SK-N-SH treated with all-trans-retinoic acid at 6 μM for 48 hours (cell line): ENCODE data around the gene PLB1.

ENCODE experiments used
- ATAC-seq: fragments of 200-7000 bp; cut with Tn5 transposase; 3 replicates; pipeline ENCODE4 v1.9.1; 2020; ENCODE audit warnings: mild to moderate bottlenecking, moderate library complexity
- BACH2 ChIP-seq: fragments of 250-450 bp; sonication (Bioruptor Pico); IDR thresholded peaks from 2 replicates; pipeline ENCODE4 v1.9.0; 2021; ENCODE audit warnings: mild to moderate bottlenecking, borderline replicate concordance
- CSDC2 ChIP-seq: fragments of 250-450 bp; sonication (Bioruptor Pico); IDR thresholded peaks from 2 replicates; pipeline ENCODE4 v1.5.0; 2020; ENCODE audit warnings: mild to moderate bottlenecking, moderate library complexity
- ESRRG ChIP-seq: fragments of 250-450 bp; sonication (Bioruptor Pico); IDR thresholded peaks from 2 replicates; pipeline ENCODE4 v1.6.1; 2021; ENCODE audit warnings: mild to moderate bottlenecking
- GLIS3 ChIP-seq: fragments of 250-450 bp; sonication (Bioruptor Pico); IDR thresholded peaks from 2 replicates; pipeline ENCODE4 v1.5.0; 2020; ENCODE audit warnings: mild to moderate bottlenecking, moderate library complexity
- ISL1 ChIP-seq: fragments of 250-450 bp; sonication (Bioruptor Pico); IDR thresholded peaks from 2 replicates; pipeline ENCODE4 v2.1.2; 2022; ENCODE audit warnings: mild to moderate bottlenecking, moderate library complexity
- OSR1 ChIP-seq: fragments of 250-450 bp; sonication (Bioruptor Pico); IDR thresholded peaks from 2 replicates; pipeline ENCODE4 v1.8.0; 2022; ENCODE audit warnings: moderate library complexity, mild to moderate bottlenecking, inconsistent platforms
- PPARA ChIP-seq: fragments of 250-450 bp; sonication (Bioruptor Pico); IDR thresholded peaks from 2 replicates; pipeline ENCODE4 v1.5.0; 2020; ENCODE audit warnings: mild to moderate bottlenecking, borderline replicate concordance
- RARB ChIP-seq: fragments of 250-450 bp; sonication (Bioruptor Pico); IDR thresholded peaks from 2 replicates; pipeline ENCODE4 v1.8.0; 2021; ENCODE audit warnings: mild to moderate bottlenecking, moderate library complexity
- TCF4 ChIP-seq: fragments of 250-450 bp; sonication (Bioruptor Pico); IDR thresholded peaks from 2 replicates; pipeline ENCODE4 v1.8.0; 2021; ENCODE audit warnings: mild to moderate bottlenecking, moderate library complexity, borderline replicate concordance
- TOX ChIP-seq: fragments of 250-450 bp; sonication (Bioruptor Pico); IDR thresholded peaks from 2 replicates; pipeline ENCODE4 v1.8.0; 2021; ENCODE audit warnings: mild to moderate bottlenecking, moderate library complexity, borderline replicate concordance
- ZC3H10 ChIP-seq: fragments of 250-450 bp; sonication (Bioruptor Pico); IDR thresholded peaks from 2 replicates; pipeline ENCODE4 v1.5.1; 2021; ENCODE audit warnings: mild to moderate bottlenecking, moderate library complexity
- ZFP30 ChIP-seq: fragments of 450-650 bp; formaldehyde crosslinking; IDR thresholded peaks from 2 replicates; pipeline ENCODE4 v1.5.0; 2022; ENCODE audit warnings: mild to moderate bottlenecking, moderate library complexity
- ZNF565 ChIP-seq: fragments of 450-650 bp; formaldehyde crosslinking; conservative IDR thresholded peaks from 2 replicates; pipeline ENCODE4 v1.5.0; 2020; ENCODE audit warnings: low read depth, mild to moderate bottlenecking, moderate library complexity
- ZNF70 ChIP-seq: fragments of 450-650 bp; formaldehyde crosslinking; IDR thresholded peaks from 2 replicates; pipeline ENCODE4 v1.5.0; 2020; ENCODE audit warnings: mild to moderate bottlenecking, moderate library complexity
- ZNF8 ChIP-seq: fragments of 450-650 bp; formaldehyde crosslinking; IDR thresholded peaks from 2 replicates; pipeline ENCODE4 v1.5.0; 2020; ENCODE audit warnings: mild to moderate bottlenecking, moderate library complexity
- TF ChIP-seq, protein P1 (sequence below): fragments of 250-450 bp; sonication (Bioruptor Pico); IDR thresholded peaks from 2 replicates; pipeline ENCODE4 v1.8.0; 2020; ENCODE audit warnings: mild to moderate bottlenecking, moderate library complexity, borderline replicate concordance
- TF ChIP-seq, protein P2 (sequence below): fragments of 250-450 bp; sonication (Bioruptor Pico); IDR thresholded peaks from 2 replicates; pipeline ENCODE4 v1.5.1; 2020; ENCODE audit warnings: low read depth, mild to moderate bottlenecking, moderate library complexity
- TF ChIP-seq, protein P3 (sequence below): fragments of 250-450 bp; sonication (Bioruptor Pico); IDR thresholded peaks from 2 replicates; pipeline ENCODE4 v1.8.0; 2021; ENCODE audit warnings: low read depth, mild to moderate bottlenecking, moderate library complexity, borderline replicate concordance
- TF ChIP-seq, protein P4 (sequence below): fragments of 250-450 bp; sonication (Bioruptor Pico); IDR thresholded peaks from 2 replicates; pipeline ENCODE4 v1.5.0; 2020; ENCODE audit warnings: mild to moderate bottlenecking, moderate library complexity
- TF ChIP-seq, protein P5 (sequence below): fragments of 250-450 bp; sonication (Bioruptor Pico); IDR thresholded peaks from 2 replicates; pipeline ENCODE4 v1.5.1; 2021; ENCODE audit warnings: mild to moderate bottlenecking, moderate library complexity

Gene PLB1

DNA sequence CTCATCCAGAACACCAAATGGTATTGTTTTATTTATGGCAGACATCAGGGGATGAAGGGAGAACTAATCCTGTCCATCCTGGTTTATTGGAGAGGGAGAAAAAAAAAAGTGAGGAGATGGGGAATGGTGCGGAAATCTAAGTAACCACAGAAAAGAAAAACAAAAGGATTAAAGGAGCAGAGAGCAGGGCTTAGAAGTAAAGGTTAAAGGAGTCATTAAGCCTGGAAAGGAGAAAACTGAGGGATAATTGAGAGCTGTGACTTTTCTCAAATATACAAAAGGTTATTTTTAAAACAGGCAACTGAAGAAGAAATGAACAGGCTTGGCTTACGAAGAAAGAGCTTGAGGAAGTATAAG, 128.6 kb downstream of the PLB1 start (continued):
- no peak for TF ChIP-seq PPARA

DNA sequence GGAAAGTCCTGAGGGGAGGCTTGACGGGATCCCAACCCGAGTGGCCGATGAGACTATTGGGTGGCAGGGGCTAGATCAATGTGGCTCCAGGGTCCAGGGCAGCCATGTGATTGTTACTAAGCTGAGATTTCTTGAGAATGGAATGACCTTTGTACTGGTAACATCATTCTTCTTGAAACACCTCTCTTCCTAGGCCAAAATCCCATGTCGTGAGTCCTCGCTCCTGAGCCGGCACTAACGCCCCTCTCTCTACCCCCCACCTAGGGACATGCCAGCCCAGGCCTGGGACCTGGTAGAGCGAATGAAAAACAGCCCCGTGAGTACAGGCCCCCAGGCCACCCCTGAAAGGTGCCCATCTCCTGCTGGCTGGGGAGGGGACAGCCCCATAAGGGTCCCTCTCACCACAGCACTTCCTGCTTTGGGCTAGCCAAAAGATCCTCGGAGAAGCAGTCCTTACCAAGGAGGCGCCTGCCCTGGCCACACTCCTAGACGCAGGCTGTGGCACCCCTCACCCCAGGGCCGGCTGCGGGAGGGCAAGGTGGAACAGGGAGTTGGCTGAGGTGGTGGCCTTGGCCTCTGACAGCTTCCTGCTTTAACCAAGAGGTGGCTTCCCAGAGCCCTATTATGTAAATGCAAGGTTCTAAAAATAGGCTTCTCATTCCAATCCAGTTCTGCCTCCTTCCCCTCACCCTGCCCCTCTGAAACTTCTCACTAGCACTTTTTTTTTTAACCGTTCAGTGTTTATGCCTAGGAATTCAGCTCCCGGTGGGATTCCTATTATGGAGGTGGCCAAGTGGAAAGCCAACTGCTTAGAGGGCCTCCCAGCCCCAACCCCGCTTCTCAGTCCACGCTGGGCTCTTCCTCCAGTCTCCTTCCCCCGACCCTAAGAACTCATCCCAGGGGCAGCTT, 129.2 kb downstream of the PLB1 start:
- ATAC-seq = peak; percentile 21; the same call in 2 of the 3 replicates
- no peak for TF ChIP-seq PPARA
- TF ChIP-seq, protein P1, sequence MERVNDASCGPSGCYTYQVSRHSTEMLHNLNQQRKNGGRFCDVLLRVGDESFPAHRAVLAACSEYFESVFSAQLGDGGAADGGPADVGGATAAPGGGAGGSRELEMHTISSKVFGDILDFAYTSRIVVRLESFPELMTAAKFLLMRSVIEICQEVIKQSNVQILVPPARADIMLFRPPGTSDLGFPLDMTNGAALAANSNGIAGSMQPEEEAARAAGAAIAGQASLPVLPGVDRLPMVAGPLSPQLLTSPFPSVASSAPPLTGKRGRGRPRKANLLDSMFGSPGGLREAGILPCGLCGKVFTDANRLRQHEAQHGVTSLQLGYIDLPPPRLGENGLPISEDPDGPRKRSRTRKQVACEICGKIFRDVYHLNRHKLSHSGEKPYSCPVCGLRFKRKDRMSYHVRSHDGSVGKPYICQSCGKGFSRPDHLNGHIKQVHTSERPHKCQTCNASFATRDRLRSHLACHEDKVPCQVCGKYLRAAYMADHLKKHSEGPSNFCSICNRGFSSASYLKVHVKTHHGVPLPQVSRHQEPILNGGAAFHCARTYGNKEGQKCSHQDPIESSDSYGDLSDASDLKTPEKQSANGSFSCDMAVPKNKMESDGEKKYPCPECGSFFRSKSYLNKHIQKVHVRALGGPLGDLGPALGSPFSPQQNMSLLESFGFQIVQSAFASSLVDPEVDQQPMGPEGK (CRISPR knock-in tag) = no peak
- TF ChIP-seq, protein P2, sequence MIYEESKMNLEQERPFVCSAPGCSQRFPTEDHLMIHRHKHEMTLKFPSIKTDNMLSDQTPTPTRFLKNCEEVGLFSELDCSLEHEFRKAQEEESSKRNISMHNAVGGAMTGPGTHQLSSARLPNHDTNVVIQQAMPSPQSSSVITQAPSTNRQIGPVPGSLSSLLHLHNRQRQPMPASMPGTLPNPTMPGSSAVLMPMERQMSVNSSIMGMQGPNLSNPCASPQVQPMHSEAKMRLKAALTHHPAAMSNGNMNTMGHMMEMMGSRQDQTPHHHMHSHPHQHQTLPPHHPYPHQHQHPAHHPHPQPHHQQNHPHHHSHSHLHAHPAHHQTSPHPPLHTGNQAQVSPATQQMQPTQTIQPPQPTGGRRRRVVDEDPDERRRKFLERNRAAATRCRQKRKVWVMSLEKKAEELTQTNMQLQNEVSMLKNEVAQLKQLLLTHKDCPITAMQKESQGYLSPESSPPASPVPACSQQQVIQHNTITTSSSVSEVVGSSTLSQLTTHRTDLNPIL (CRISPR knock-in tag) = no peak
- TF ChIP-seq, protein P3, sequence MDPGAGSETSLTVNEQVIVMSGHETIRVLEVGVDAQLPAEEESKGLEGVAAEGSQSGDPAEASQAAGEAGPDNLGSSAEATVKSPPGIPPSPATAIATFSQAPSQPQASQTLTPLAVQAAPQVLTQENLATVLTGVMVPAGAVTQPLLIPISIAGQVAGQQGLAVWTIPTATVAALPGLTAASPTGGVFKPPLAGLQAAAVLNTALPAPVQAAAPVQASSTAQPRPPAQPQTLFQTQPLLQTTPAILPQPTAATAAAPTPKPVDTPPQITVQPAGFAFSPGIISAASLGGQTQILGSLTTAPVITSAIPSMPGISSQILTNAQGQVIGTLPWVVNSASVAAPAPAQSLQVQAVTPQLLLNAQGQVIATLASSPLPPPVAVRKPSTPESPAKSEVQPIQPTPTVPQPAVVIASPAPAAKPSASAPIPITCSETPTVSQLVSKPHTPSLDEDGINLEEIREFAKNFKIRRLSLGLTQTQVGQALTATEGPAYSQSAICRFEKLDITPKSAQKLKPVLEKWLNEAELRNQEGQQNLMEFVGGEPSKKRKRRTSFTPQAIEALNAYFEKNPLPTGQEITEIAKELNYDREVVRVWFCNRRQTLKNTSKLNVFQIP (CRISPR knock-in tag) = no peak
- TF ChIP-seq ZNF565 (CRISPR knock-in tag) = no peak
- TF ChIP-seq CSDC2 (CRISPR knock-in tag) = no peak
- TF ChIP-seq ZFP30 = no peak
- TF ChIP-seq ESRRG (CRISPR knock-in tag) = no peak
- no peak for TF ChIP-seq TCF4
- no peak for TF ChIP-seq TOX (CRISPR knock-in tag)
- no peak for TF ChIP-seq ISL1 (CRISPR knock-in tag)
- TF ChIP-seq BACH2 = no peak

DNA sequence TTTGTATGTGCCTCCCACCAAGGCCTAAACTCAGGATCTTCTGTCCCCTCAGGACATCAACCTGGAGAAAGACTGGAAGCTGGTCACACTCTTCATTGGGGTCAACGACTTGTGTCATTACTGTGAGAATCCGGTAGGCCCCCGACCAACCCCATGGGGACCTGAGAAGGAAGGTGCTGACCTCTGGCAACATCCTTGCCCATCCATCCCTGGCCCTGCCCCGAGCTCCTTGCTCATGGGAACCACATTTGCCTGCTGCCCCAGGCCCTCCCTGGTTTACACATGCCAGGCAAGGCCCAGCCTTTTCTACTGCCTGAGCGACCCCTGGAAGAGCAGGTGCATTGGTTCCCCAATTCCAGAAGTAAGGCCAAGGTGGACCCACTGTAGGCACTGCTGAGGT, 130.5 kb downstream of the PLB1 start:
- no peak for TF ChIP-seq ISL1 (CRISPR knock-in tag)
- TF ChIP-seq CSDC2 (CRISPR knock-in tag) = no peak
- no peak for TF ChIP-seq GLIS3
- TF ChIP-seq, protein P4, sequence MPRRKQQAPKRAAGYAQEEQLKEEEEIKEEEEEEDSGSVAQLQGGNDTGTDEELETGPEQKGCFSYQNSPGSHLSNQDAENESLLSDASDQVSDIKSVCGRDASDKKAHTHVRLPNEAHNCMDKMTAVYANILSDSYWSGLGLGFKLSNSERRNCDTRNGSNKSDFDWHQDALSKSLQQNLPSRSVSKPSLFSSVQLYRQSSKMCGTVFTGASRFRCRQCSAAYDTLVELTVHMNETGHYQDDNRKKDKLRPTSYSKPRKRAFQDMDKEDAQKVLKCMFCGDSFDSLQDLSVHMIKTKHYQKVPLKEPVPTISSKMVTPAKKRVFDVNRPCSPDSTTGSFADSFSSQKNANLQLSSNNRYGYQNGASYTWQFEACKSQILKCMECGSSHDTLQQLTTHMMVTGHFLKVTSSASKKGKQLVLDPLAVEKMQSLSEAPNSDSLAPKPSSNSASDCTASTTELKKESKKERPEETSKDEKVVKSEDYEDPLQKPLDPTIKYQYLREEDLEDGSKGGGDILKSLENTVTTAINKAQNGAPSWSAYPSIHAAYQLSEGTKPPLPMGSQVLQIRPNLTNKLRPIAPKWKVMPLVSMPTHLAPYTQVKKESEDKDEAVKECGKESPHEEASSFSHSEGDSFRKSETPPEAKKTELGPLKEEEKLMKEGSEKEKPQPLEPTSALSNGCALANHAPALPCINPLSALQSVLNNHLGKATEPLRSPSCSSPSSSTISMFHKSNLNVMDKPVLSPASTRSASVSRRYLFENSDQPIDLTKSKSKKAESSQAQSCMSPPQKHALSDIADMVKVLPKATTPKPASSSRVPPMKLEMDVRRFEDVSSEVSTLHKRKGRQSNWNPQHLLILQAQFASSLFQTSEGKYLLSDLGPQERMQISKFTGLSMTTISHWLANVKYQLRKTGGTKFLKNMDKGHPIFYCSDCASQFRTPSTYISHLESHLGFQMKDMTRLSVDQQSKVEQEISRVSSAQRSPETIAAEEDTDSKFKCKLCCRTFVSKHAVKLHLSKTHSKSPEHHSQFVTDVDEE (CRISPR knock-in tag) = no peak
- TF ChIP-seq, protein P3 (CRISPR knock-in tag) = no peak
- ATAC-seq = no peak

DNA sequence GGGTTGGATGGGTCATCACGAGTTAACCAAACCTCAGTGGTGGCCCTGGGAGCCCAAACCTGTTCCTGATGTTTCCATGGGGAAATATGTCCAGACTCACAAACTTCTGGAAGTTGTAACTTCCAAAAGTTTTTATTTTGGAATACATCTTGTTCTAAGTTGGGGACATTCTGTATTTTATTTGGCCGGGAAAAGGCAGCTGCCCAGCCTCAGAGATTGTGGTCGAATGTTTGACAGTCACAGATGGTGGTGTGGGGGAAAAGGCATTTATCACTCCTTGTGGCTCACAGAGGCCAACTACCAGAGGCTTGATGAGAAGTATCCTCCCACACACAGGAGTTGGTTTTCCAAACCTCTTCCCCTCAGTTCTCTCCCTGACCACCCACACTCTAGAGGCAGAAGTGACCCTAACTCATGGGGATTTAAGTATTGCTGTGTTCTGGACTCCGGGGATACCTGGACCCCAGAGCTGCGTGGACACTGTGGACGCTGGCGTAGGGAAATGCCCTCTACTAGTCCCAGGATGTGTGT, 131.1 kb downstream of the PLB1 start:
- ATAC-seq = peak; percentile 56
- TF ChIP-seq ZFP30 (no peak), TCF4 (no peak), ZNF70 (no peak), RARB (CRISPR knock-in tag) (no peak), ZNF8 (CRISPR knock-in tag) (no peak), OSR1 (CRISPR knock-in tag) (no peak), CSDC2 (CRISPR knock-in tag) (no peak), ZC3H10 (CRISPR knock-in tag) (no peak), ZNF565 (CRISPR knock-in tag) (no peak), GLIS3 (no peak)
- TF ChIP-seq, protein P5, sequence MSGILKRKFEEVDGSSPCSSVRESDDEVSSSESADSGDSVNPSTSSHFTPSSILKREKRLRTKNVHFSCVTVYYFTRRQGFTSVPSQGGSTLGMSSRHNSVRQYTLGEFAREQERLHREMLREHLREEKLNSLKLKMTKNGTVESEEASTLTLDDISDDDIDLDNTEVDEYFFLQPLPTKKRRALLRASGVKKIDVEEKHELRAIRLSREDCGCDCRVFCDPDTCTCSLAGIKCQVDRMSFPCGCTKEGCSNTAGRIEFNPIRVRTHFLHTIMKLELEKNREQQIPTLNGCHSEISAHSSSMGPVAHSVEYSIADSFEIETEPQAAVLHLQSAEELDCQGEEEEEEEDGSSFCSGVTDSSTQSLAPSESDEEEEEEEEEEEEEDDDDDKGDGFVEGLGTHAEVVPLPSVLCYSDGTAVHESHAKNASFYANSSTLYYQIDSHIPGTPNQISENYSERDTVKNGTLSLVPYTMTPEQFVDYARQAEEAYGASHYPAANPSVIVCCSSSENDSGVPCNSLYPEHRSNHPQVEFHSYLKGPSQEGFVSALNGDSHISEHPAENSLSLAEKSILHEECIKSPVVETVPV (CRISPR knock-in tag) = no peak
- TF ChIP-seq, protein P3 (CRISPR knock-in tag) = no peak
- TF ChIP-seq, protein P2 (CRISPR knock-in tag) = no peak
